HG03457 (cell line): ENCODE measurements around the gene GYS1.
"Not testable (repeated sequence)": the region's sequence is repeated elsewhere in the genome, so short reads cannot be mapped to it uniquely, and the experiment has no call there.

ENCODE experiments used
- ATAC-seq: cut with Tn5 transposase; IDR thresholded peaks from one replicate; pipeline ENCODE4 v1.9.1; 2021; ENCODE audit warnings: moderate number of reproducible peaks; ENCODE audit not compliant: unreplicated experiment

Gene GYS1

GRCh38 chr19:48993175-48994034 is at the start of gene GYS1, which contains the start of gene RUVBL2:
TSS of gene GYS1 (minus strand) at chr19:48993309. CDS start at chr19:48993112, 197 bp downstream.
TSS of gene RUVBL2 (plus strand) at chr19:48993887. CDS start at chr19:48993912, 25 bp downstream.
- ATAC-seq: peak; percentile 68

GRCh38 chr19:49042666-49043065 is 49.6 kb upstream of the GYS1 start:
- not testable (repeated sequence) for ATAC-seq

GRCh38 chr19:49042177-49042576 is 49.1 kb upstream of the GYS1 start:
- ATAC-seq: no peak

- ATAC-seq: not testable (repeated sequence)
These were observed 46.6 kb upstream of the GYS1 start for GRCh38 chr19:49039736-49040135.

DNA sequence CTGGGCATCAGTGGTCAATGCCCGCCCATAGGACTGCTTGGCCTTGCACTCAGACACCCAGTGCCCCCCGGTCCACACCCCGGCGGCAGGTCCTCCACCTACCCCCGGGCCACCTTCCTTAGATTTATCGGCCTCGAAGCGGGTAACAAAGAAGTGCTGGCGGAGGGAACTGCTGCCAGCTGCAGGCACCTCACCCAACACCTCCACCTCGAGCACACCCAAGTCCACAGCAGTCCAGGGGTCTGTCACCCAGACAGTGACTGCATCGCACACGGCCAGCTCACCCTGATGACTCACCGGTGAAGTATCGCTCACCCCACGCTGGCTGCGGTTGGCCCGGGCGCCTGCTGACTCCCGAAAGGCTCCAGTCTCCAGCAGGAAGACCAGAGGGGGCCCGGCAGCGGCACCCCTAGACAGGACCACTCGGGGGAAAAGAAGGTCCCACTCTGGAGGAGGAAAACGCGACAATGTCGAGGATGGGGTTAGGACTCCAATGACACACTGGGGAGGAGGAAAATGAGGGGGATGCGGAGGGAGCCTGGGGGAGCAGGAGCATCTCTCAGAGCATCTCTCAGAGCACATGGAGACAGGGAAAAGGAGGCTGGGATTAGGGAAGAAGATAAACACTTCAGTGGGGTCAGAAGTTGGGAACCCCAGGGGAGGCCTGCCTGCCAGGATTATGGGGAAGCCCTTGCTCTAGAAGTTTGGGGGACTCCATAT is 45.6 kb upstream of the GYS1 start:
- ATAC-seq: not testable (repeated sequence)

- ATAC-seq: not testable (repeated sequence)
These were observed 45.0 kb upstream of the GYS1 start for GRCh38 chr19:49038111-49038510.

GRCh38 chr19:49036815-49037214 is 43.7 kb upstream of the GYS1 start, which contains the start of gene CGB1:
TSS of gene CGB1 (minus strand) at chr19:49036895. CDS start at chr19:49036711, 184 bp downstream.
- not testable (repeated sequence) for ATAC-seq

- ATAC-seq: not testable (repeated sequence)
These were observed 38.7 kb upstream of the GYS1 start, which contains the start of gene CGB2 for GRCh38 chr19:49031642-49032301. TSS of gene CGB2 (plus strand) at chr19:49031890. CDS start at chr19:49032096, 206 bp downstream.

- not testable (repeated sequence) for ATAC-seq
These were observed 37.2 kb upstream of the GYS1 start for GRCh38 chr19:49030323-49030722.

DNA sequence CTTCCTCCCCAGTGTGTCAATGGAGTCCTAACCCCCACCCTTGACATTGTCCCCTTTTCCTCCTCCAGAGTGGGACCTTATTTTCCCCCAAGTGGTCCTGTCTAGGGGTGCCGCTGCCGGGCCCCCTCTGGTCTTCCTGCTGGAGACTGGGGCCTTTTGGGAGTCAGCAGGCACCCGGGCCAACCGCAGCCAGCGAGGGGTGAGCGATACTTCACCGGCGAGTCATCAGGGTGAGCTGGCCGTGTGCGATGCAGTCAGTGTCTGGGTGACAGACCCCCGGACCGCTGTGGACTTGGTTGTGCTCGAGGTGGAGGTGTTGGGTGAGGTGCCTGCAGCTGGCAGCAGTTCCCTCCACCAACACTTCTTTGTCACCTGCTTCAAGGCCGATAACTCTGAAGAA is 36.6 kb upstream of the GYS1 start:
- not testable (repeated sequence) for ATAC-seq

GRCh38 chr19:49028686-49029085 is 35.6 kb upstream of the GYS1 start:
- not testable (repeated sequence) for ATAC-seq

GRCh38 chr19:49025599-49025998 is 32.5 kb upstream of the GYS1 start:
- not testable (repeated sequence) for ATAC-seq

DNA sequence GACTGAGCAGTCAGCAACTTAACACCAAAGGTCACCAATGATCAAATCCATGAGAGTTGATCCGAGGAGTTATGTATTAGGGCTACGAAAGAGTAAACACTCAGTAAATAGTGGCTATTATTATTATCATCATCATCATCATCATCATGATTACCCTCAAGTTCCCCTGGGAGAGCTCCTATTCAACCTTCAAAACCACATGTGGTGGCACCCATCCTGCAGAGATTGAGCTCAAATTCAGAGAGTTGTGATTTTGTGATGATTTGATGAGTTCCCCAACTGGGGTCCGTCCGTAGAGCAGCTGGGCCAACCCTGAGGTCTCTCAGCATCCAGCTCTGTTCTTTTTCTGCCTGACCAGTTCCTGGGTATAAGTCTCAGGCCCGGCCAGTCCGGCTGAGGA is 32.0 kb upstream of the GYS1 start:
- not testable (repeated sequence) for ATAC-seq

DNA sequence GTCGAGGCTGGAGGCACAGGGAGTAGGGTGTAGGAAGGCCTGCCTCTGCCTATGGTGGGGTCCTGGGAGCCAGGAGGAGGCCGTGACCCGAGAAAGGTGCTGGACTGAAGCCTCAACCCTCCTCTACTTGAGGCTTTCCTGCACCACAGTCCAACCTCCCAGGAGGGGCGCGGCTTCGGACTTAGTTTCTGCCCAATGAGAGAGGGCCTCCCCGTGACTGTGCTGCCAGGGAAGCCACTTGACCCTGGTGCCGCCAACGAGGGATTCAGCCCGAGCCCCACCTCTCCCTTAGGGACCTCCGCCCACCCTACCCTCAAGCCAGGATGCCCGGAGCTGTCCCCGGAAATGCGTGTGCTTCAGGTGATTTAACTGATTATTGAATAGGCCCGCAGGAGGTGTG is 31.1 kb upstream of the GYS1 start, which contains the start of gene CGB3:
Gene CGB3, minus strand, starts transcription at position 101 of the 400 bp plus-strand sequence. CDS start 362 bp downstream, outside the sequence.
- not testable (repeated sequence) for ATAC-seq

- no peak for ATAC-seq
These were observed 29.0 kb upstream of the GYS1 start for GRCh38 chr19:49022116-49022515.

DNA sequence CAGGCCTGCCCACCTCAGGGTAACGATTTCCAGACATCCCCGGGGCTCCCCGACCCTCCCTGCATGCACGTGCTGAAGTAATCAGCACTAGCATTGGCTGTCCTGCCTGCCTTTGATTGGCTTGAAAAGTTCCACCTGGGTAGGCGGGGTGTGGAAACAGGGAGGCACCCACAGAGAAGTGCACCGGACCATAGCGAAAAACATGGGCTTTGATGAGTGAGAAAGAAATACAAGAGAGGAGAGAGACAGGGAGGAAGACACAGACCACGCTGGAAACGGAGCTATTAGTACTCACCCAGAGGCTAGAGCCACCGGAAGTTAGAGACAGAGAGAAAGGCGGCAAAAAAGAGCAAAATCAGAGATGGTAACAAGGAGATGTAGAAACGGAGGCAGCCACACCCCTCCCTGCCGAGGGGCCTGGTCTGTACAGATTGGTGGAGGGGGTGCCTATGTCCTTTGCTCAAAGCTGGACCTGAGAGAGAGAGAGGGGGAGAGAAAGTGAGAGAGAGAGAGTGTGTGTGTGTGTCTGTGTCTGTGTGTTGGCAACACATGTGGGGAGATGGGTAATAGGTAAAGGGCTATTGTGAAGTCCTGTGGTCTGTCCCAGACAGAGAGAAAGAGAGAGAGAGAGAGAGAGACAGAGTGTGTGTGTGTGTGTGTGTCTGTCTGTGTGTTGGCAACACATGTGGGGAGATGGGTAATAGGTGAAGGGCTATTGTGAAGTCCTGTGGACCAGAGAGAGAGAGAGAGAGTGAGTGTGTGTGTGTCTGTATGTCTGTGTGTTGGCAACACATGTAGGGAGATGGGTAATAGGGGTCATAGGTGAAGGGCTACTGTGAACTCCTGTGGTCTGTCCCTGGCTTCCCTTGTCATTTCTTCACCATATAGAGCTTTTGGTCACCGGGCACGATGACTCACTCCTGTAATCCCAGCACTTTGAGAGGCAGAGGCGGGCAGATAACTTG is 28.1 kb upstream of the GYS1 start:
- no peak for ATAC-seq

DNA sequence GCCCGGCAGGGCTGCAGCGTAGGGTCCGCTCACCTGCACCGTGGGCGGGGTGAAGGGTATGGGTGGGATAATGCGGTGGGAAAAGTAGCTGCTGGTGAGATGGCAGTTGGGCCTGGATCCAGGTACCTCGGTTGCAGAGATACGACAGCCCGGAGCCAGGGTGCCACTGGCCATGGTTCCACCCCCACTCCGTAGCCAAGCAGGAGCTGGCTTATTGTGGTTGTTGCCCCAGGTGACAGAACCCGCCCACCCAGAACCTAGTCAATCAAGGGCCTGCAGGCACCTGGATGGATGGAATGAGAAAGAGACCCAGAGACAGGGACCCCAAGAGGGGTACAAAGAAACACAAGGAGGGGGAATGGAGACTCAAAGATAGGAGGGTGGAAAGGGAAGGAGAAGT is 27.2 kb upstream of the GYS1 start:
- ATAC-seq: no peak

DNA sequence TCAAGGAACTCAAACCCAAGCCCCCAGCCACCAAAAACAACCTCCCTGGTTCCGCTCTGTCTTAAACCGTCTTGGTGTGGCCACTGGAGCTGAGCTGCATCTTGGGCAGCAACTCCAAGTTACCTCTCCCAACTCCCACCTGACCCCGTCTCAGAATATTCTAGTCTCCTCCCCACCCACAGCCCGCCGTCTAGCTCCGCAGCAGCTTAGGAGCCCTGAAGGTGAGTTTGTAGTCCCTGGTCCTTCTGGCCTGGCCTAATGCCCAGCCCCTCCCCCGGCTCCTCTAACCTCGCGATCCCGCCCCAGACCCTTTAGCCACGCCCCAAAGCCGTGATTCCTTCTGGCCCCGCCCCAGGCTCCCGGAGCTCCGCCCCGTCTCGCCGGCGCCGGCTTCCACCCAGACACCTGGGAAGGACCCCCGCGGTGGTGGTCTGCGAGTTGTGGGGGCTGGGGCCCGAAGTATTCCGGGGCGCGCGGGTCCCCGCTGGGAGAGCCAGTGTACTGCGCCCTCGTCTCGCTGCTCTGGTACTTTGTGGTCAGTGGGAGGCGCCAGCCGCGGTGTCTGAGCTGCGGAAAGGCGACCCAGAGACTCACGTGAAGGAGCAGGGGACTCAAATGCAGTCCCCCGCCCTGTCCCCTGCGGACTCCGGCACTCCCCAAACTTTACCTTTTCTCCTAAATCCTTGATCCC is 26.3 kb upstream of the GYS1 start:
- no peak for ATAC-seq
